Neural cell (in vitro differentiated cells): ENCODE data around the gene SETD4. TPM values are rescaled to one million over a fixed set of nuclear protein-coding genes. Genes with fewer than 3 reads are reported as not detected.

Experiments used
- H2AFZ ChIP-seq: fragments of 200-600, 300-800 bp; sonication (generic), shearing (Covaris generic); 2 replicates; pipeline ENCODE4 v1.6.0; 2014; ENCODE audit warnings: low read depth, mild to moderate bottlenecking, antibody characterized with exemption, low read length, moderate library complexity
- H3F3A ChIP-seq: fragments of 200-600 bp; shearing (Covaris generic); 2 replicates; pipeline ENCODE4 v1.6.1; 2016; ENCODE audit warnings: mild to moderate bottlenecking, moderate library complexity, mixed read lengths, antibody characterized with exemption, low read length; ENCODE audit not compliant: insufficient read depth, poor library complexity, severe bottlenecking
- H3K27ac ChIP-seq: fragments of 200-600, 300-800 bp; sonication (generic), shearing (Covaris generic); 2 replicates; pipeline ENCODE4 v1.5.1; 2014; ENCODE audit warnings: mild to moderate bottlenecking, low read length, moderate library complexity
- H3K27me3 ChIP-seq: fragments of 300-800, 200-600 bp; sonication (generic), shearing (Covaris generic); 2 replicates; pipeline ENCODE4 v1.6.0; 2014; ENCODE audit warnings: mild to moderate bottlenecking, low read depth, low read length, moderate library complexity; ENCODE audit not compliant: insufficient read depth
- H3K36me3 ChIP-seq: fragments of 300-800, 200-600 bp; sonication (generic), shearing (Covaris generic); 2 replicates; pipeline ENCODE4 v1.5.1; 2014; ENCODE audit warnings: mild to moderate bottlenecking, antibody characterized with exemption, low read length, moderate library complexity; ENCODE audit not compliant: insufficient read depth
- H3K4me2 ChIP-seq: fragments of 300-800, 200-600 bp; sonication (generic), shearing (Covaris generic); 2 replicates; pipeline ENCODE4 v1.6.0; 2014; ENCODE audit warnings: mild to moderate bottlenecking, low read length
- H3K4me3 ChIP-seq: fragments of 300-800, 200-600 bp; sonication (generic), shearing (Covaris generic); 2 replicates; pipeline ENCODE4 v1.5.1; 2014; ENCODE audit warnings: mild to moderate bottlenecking, low read length, moderate library complexity
- H3K79me2 ChIP-seq: fragments of 200-600 bp; shearing (Covaris generic); replicated peaks from 2 replicates; pipeline ENCODE4 v1.6.0; 2014; ENCODE audit warnings: mild to moderate bottlenecking, low read length, moderate library complexity; ENCODE audit not compliant: insufficient read depth
- H3K9ac ChIP-seq: fragments of 300-800, 200-600 bp; sonication (generic), shearing (Covaris generic); 2 replicates; pipeline ENCODE4 v1.6.1; 2016; ENCODE audit warnings: mild to moderate bottlenecking, low read length, mixed read lengths
- H3K9me2 ChIP-seq: fragments of 200-600 bp; shearing (Covaris generic); 2 replicates; pipeline ENCODE4 v1.6.1; 2016; ENCODE audit warnings: mild to moderate bottlenecking, low read length, mixed read lengths; ENCODE audit not compliant: insufficient read depth
- H3K9me3 ChIP-seq: fragments of 200-600, 300-800 bp; sonication (generic), shearing (Covaris generic); 2 replicates; pipeline ENCODE4 v1.6.1; 2016; ENCODE audit warnings: mild to moderate bottlenecking, mixed run types, low read length, moderate library complexity, mixed read lengths
- H4K20me1 ChIP-seq: fragments of 200-600 bp; shearing (Covaris generic); 2 replicates; pipeline ENCODE4 v1.6.1; 2016; ENCODE audit warnings: mild to moderate bottlenecking, mixed run types; ENCODE audit not compliant: insufficient read depth
- EP300 ChIP-seq: fragments of 450-650 bp; conservative IDR thresholded peaks from 2 replicates; pipeline ENCODE4 v1.6.1; 2014; ENCODE audit warnings: antibody characterized with exemption, mild to moderate bottlenecking, moderate library complexity; ENCODE audit not compliant: poor library complexity, severe bottlenecking
- EZH2 ChIP-seq: fragments of 200-600, 300-800 bp; shearing (Covaris generic), sonication (generic); IDR thresholded peaks from 2 replicates; pipeline ENCODE4 v1.6.1; 2014; ENCODE audit warnings: antibody characterized with exemption, low read length, borderline replicate concordance, mild to moderate bottlenecking; ENCODE audit not compliant: insufficient read depth, poor library complexity, severe bottlenecking
- MXI1 ChIP-seq: fragments of 450-650 bp; conservative IDR thresholded peaks from 2 replicates; pipeline ENCODE4 v1.6.1; 2014; ENCODE audit warnings: antibody characterized with exemption, mild to moderate bottlenecking; ENCODE audit not compliant: poor library complexity, severe bottlenecking
- POLR2AphosphoS5 ChIP-seq: IDR thresholded peaks from 2 replicates; pipeline ENCODE4 v1.6.1; 2012
- RAD21 ChIP-seq: fragments of 450-650 bp; conservative IDR thresholded peaks from 2 replicates; pipeline ENCODE4 v1.6.1; 2014; ENCODE audit warnings: antibody characterized with exemption, mild to moderate bottlenecking, moderate library complexity
- SMC3 ChIP-seq: fragments of 450-650 bp; conservative IDR thresholded peaks from 2 replicates; pipeline ENCODE4 v1.6.1; 2014; ENCODE audit warnings: antibody characterized with exemption, mild to moderate bottlenecking, moderate library complexity; ENCODE audit not compliant: poor library complexity
- TAF1 ChIP-seq: IDR thresholded peaks from 2 replicates; pipeline ENCODE4 v1.6.1; 2012; ENCODE audit warnings: low read depth
- polyA plus RNA-seq: library from polyadenylated mRNA; depleted of rRNA; stranded (reverse); fragments of >200 nt; gene quantifications from 2 replicates; pipeline ENCODE4 v1.2.3, GENCODE V29; 2014
- TF ChIP-seq, protein P1 (sequence below): IDR thresholded peaks from 2 replicates; pipeline ENCODE4 v1.6.1; 2012; ENCODE audit warnings: borderline replicate concordance
- TF ChIP-seq, protein P2 (sequence below): fragments of 450-650 bp; IDR thresholded peaks from 2 replicates; pipeline ENCODE4 v1.5.1; 2014; ENCODE audit warnings: antibody characterized with exemption, mild to moderate bottlenecking, moderate library complexity; ENCODE audit not compliant: poor library complexity, severe bottlenecking

SETD4 gene
- polyA plus RNA-seq, 1 donor from 2014 or later, result 64.4 TPM

DNA sequence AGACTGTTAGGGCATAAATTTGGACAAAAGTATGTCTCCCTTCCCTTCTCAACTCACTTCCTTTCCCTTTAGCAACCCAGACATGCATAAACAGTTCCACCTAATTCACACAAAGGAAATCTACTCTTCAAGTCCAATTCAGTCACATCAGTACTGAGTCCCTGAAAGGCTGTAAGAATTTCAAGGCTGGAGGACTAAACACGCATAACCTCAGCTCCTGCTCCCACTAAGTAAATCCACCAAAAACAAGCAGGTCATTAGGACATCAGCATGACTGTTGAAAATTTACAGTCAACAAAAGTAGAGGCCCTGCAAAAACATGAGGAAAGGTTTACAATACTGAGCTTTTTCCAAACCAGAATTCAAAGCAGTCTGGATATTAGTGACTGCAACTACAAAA is 18.4 kb downstream of the SETD4 start:
- Histone ChIP-seq H3K4me3 (no peak overlapping the region), H3K9me2 (no peaks in the 10 kb centered on the region), H3K27me3 (no peaks in the 10 kb centered on the region), H3K9ac (no peak overlapping the region), H3K36me3 (peaks cover 6% of the 10 kb centered on the region), H3K9me3 (no peaks in the 10 kb centered on the region), H3K4me2 (no peak overlapping the region), H3F3A (no peaks in the 10 kb centered on the region), H2AFZ (no peak overlapping the region), H3K27ac (no peak overlapping the region), H4K20me1 (no peaks in the 10 kb centered on the region), H3K79me2 (no peaks in the 10 kb centered on the region)
- TF ChIP-seq SMC3, result no peak
- TF ChIP-seq EP300, result no peak
- no peak for TF ChIP-seq EZH2
- TF ChIP-seq, protein P1, sequence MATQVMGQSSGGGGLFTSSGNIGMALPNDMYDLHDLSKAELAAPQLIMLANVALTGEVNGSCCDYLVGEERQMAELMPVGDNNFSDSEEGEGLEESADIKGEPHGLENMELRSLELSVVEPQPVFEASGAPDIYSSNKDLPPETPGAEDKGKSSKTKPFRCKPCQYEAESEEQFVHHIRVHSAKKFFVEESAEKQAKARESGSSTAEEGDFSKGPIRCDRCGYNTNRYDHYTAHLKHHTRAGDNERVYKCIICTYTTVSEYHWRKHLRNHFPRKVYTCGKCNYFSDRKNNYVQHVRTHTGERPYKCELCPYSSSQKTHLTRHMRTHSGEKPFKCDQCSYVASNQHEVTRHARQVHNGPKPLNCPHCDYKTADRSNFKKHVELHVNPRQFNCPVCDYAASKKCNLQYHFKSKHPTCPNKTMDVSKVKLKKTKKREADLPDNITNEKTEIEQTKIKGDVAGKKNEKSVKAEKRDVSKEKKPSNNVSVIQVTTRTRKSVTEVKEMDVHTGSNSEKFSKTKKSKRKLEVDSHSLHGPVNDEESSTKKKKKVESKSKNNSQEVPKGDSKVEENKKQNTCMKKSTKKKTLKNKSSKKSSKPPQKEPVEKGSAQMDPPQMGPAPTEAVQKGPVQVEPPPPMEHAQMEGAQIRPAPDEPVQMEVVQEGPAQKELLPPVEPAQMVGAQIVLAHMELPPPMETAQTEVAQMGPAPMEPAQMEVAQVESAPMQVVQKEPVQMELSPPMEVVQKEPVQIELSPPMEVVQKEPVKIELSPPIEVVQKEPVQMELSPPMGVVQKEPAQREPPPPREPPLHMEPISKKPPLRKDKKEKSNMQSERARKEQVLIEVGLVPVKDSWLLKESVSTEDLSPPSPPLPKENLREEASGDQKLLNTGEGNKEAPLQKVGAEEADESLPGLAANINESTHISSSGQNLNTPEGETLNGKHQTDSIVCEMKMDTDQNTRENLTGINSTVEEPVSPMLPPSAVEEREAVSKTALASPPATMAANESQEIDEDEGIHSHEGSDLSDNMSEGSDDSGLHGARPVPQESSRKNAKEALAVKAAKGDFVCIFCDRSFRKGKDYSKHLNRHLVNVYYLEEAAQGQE, result no peak
- TF ChIP-seq, protein P2, sequence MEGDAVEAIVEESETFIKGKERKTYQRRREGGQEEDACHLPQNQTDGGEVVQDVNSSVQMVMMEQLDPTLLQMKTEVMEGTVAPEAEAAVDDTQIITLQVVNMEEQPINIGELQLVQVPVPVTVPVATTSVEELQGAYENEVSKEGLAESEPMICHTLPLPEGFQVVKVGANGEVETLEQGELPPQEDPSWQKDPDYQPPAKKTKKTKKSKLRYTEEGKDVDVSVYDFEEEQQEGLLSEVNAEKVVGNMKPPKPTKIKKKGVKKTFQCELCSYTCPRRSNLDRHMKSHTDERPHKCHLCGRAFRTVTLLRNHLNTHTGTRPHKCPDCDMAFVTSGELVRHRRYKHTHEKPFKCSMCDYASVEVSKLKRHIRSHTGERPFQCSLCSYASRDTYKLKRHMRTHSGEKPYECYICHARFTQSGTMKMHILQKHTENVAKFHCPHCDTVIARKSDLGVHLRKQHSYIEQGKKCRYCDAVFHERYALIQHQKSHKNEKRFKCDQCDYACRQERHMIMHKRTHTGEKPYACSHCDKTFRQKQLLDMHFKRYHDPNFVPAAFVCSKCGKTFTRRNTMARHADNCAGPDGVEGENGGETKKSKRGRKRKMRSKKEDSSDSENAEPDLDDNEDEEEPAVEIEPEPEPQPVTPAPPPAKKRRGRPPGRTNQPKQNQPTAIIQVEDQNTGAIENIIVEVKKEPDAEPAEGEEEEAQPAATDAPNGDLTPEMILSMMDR, result no peak
- no peak for TF ChIP-seq MXI1
- TF ChIP-seq TAF1, result no peak
- no peak for TF ChIP-seq POLR2AphosphoS5

DNA sequence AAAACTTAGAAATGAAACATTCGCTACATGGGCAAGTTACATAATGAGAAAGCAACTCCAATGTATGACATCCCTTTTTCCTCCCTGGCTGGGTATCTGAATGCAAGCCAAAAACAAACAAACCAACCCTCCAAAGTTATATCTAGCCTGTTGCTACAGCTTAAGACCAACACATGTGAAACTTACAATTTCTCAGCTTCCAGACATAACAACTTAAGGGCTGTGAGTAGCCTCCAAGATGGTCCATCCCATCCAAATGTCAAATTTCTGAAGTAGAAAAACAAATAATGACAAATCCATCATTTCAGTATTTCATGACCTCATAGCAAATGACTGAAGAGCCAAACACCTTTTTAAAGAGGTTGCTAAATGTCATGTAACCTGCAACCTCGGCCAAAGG is 19.9 kb downstream of the SETD4 start:
- H3F3A ChIP-seq, result no peaks in the 10 kb centered on the region
- no peaks in the 10 kb centered on the region for H3K9me2 ChIP-seq
- no peaks in the 10 kb centered on the region for H3K9me3 ChIP-seq
- peaks cover 6% of the 10 kb centered on the region for H3K36me3 ChIP-seq
- no peak overlapping the region for H2AFZ ChIP-seq
- no peak overlapping the region for H3K4me2 ChIP-seq
- no peak overlapping the region for H3K4me3 ChIP-seq
- H3K9ac ChIP-seq, result no peak overlapping the region
- no peaks in the 10 kb centered on the region for H4K20me1 ChIP-seq
- H3K27ac ChIP-seq, result no peak overlapping the region
- no peaks in the 10 kb centered on the region for H3K27me3 ChIP-seq
- no peaks in the 10 kb centered on the region for H3K79me2 ChIP-seq
- TF ChIP-seq, protein P2, result no peak
- TF ChIP-seq POLR2AphosphoS5 (no peak), EP300 (no peak), TAF1 (no peak), MXI1 (no peak), SMC3 (no peak), RAD21 (no peak), EZH2 (no peak)
- TF ChIP-seq, protein P1, result no peak
